Body of pancreas (tissue), 4 donors: ENCODE data around the gene GALM.
"Not testable (repeated sequence)": the region's sequence is repeated elsewhere in the genome, so short reads cannot be mapped to it uniquely, and the experiment has no call there.

Experiments
- CTCF ChIP-seq, 7 experiments: fragments of 450-650 bp in 4 of 7; fragments of 200-600 bp in 3 of 7; sonication (generic) in 3 of 7; IDR thresholded peaks; one replicate each; pipeline ENCODE4 v1.5.1; 2016 to 2019; ENCODE audit warnings: antibody characterized with exemption in 7 of 7
- POLR2A ChIP-seq, 3 donors: fragments of 450-650 bp; IDR thresholded peaks; one replicate each; pipeline ENCODE4 v1.6.1; 2016; ENCODE audit warnings: antibody characterized with exemption in 3 of 3, mild to moderate bottlenecking in 2 of 3

GRCh38 chr2:38680868-38681267 lies 15.0 kb downstream of the GALM start:
- TF ChIP-seq CTCF, POLR2A (IDR thresholded peaks at IDR 0.05): not testable (repeated sequence)
